GF-D8 (cell line): ENCODE results near the gene CPED1.
A peak's percentile ranks its signal among the peaks of the same experiment; 100 is the strongest.
"Not testable (repeated sequence)": the region's sequence is repeated elsewhere in the genome, so short reads cannot be mapped to it uniquely, and the experiment has no call there.

Experiments used
- DNase-seq: peaks from one replicate; lab custom pipeline; 2025; lab: John Stamatoyannopoulos, UW

Gene CPED1

GRCh38 chr7:120981888-120982615 is 6.5 kb upstream of the CPED1 start:
- no peak for DNase-seq

- DNase-seq, result not testable (repeated sequence)
Measured at GRCh38 chr7:120983592-120983991, 4.9 kb upstream of the CPED1 start.

DNA sequence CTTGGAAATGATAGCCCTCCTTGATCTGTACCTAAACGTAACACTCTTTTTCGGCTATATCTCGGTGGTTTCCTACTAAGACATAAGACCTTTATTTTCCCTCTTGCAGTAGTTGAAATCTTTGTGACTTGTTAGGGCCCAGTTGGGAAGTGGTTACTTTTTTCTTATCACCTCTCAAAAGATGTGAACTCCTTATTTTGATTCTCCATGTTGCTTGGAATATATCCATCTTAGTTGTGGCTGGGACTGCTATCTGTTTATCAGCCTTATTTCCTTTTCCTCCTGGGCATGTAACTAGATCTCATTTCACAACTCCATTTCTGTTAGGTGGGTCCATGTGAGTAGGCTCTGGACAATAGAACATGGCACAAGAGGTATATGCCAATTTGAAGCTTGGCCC is 4.1 kb upstream of the CPED1 start:
- DNase-seq, result no peak

DNA sequence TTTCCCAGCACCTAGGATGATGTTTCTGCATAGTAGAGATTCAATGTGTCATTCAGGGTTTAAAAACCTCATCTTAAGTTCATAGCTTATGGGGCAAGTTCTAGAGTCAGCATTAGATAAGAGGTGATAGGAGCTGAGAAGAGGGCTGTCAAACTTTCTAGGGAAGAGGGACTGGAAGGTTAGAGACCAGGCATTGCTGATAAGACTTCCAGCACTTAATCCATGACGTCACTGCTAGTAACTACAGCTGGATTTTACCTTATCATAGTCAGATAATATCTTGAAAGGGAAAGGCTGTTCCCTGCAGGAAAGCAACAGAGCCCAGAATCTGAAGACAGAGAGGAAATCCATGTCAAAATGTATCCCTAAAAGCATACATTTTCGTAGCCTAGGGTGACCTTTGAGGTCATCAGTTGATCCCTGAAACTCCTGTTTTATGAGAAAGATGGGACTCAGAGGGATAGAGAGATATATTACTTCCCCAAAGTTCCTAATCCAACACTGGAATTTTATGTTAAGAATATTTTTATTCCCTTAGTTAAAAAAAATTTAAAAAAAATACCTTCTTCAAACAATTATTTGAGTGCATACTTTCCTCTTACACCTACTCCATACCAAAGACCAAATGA is 3.3 kb upstream of the CPED1 start:
- no peak for DNase-seq

DNA sequence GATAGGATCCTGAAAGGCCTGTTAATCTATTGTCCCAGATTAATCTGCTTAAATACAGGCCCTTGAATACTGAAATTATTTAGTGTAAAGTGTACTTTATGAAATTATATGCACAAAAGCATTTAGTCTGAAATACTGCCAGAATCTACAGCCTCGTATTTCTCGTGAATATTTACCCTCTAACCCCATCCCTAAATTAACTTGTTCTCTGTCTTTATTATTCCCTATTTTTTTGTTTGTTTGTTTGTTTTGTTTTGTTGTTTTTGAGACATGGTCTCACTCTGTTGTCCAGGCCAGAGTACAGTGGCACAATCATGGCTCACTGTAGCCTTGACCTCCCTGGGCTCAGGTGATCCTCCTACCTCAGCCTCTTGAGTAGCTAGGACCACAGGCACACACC is 2.7 kb upstream of the CPED1 start:
- DNase-seq, result no peak

DNA sequence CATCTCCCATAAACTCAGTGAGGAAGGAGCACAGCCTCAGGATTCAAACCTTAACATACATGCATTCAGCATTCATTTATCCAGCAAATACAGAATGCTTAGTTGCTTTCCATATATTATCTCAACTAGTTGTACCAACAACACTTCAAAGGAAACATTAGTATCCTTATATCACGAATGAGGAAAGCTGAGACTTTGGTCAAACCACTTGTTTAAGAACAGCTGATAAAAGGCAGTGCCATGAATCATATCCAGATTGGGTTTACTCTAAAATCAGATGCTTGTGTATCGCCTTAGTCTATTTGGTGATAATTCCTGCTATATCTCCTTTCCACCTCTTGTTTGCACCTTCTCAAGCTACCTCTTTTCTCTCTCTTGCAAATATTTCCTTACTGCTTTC is 1.9 kb upstream of the CPED1 start:
- no peak for DNase-seq

GRCh38 chr7:120987280-120987679 is 1.2 kb upstream of the CPED1 start:
- no peak for DNase-seq

DNA sequence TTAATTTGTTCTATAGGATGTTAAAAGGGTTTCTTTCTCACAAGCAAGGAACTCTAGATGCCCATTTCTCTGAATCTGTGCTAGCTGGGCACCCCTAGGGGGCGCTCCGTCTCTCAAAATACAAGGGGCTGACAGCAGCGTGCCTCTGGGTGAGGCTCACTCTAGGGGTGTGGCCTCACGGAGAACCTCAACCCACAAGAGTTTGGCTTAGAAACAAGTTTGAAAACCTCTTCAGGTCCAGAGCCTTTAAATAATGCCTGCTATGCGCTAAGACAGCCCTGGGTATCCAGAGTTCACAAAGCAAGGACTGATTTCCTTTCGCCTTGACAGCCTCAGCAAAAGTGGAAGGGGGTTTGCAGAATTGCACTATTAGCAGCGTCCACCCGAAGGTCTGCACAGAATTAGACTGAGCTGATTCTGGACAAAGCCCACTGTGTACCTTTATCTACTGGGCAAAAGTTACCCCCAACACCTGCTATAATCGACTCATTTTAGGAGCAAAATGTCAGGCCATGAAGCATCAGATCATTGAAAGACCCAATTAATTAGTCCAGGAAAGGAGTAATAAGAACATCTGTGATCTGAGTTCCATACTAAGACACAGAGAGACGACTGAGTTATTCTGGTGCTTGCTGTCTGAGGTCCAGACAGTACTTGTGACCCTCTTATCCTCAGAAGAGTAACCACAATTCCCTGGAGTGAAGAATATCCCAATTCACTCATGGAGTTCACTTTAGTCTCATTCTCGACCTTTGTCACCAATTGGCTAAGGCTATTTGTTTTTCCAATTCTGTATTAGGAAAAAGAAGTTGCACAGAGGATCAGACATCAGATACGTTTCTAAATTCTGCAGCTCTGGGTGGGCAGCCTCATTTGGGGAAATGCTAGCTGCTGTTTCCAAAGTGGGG is 574 bp upstream of the CPED1 start:
- DNase-seq, result peak; percentile 12

GRCh38 chr7:120989257-120990220 is 1.0 kb downstream of the CPED1 start:
- DNase-seq, result no peak

GRCh38 chr7:120990468-120991118 is 2.1 kb downstream of the CPED1 start:
- no peak for DNase-seq

- DNase-seq, result no peak
Measured at GRCh38 chr7:120991161-120991560, 2.6 kb downstream of the CPED1 start.

DNA sequence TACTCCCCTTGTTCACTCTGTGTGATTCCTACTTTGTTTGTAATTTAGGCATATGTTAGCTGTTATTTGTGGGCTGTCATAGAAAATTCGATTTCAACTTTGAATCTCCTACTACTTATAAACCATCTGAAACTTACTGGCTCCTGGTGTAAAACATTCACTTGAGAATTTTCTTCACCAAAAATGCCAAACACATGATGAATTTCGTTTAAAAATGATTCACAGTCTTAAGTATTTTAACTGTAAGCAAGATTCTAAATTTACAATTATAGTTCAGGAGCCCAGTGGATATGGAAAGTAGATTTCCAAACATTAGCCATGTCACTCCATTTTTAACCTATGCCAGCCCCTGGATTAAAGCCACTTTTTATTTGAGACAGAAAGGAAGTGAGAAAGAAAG is 3.1 kb downstream of the CPED1 start:
- DNase-seq, result no peak

- DNase-seq, result no peak
Measured at GRCh38 chr7:120992272-120992964, 3.9 kb downstream of the CPED1 start.

DNA sequence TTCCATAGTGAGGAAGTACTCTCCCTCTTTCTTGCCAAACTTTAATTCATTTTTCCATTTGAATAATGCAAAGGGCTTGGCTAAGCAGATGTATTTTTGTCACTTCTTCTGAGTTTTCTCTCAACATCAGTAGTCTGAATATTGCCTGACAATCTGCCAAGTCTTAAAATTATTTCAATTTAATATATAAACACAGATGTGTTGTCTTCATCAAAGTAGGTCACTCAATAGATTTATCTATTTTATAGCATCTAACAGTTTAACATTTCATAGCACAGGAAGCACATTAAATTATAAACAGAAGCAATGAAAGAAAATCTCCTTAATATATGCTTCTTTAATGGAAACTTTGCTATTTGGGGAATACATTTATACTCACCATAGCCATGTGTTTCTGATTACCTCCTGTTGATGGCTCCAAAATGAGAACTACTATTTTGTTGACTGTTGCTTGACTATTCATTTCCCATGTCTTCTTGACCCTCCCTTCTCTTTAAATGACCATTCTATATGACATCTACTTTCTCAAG is 4.5 kb downstream of the CPED1 start:
- no peak for DNase-seq

DNA sequence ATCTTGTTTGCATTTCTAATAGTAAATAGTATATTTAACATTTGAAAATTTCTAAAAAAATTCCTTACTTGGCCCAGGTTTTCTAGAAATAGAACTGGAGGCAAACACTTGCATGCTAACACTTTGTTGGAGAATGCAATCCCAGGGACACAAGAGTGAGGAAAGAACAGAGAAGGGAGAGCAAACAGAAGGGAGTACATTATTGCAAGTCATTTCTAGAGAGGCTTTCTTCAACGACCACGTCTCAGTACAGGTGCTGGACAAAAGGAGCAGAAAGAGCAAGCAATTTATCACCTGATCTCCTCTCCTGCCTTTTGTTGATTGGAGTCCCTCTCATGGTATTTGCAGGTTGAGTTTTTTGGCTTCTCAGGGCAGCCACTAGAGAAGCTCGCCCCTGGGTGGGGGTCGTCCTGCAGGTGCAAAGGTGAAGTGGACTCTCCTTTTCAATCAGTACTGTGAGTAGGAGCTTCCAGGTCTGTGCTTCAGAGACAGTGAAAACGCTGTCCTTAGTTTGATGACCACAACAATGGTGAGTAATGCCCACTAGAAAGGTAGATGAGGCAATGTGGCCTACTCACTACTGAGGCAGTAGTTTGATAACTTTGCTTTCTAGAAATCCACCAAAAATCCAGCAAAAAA is 5.2 kb downstream of the CPED1 start:
- no peak for DNase-seq

GRCh38 chr7:120994512-120995410 is 6.2 kb downstream of the CPED1 start:
- DNase-seq, result no peak

- DNase-seq, result peak; percentile 7
Measured at GRCh38 chr7:120995654-120996053, 7.1 kb downstream of the CPED1 start.

DNA sequence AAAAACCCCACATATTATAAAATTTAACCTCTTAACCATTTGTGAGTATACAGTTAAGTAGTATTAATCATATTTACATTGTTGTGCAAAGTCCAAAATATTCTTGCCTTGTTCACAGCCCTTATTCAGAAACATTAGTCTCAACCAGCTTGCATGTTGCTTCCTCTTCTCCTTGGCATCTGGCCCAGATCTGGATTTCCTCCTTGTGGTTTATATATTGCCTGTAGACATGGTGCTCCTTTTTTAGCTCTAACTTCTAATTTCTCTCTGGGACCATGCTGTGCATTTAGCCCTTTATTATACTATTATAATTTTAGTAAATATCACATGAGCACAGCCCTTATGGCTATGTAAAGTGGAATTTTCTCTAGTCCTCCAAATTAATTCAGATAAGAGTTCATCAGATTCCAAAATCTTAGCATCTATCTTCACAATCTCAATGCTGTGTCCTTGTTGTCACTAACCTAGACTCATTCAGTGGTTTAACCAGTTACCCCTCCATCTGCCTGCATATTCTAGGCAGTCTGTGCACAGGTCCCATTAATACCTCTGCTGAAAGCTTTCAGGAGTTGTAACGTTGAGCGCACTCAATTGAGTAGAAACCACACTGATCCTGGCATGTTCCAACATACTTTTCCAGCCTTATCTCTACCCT is 7.9 kb downstream of the CPED1 start:
- DNase-seq, result peak; percentile 76
